ENCODE results near the gene SOBP.

GRCh38 chr6:107601406-107601805, 111.5 kb downstream of the SOBP start:
- TF ChIP-seq CTCF (IDR thresholded peaks at IDR 0.05; ENCODE audit: extremely low read depth in 1 of 2, insufficient read depth in 1 of 2, low read depth in 1 of 2, low read length in 2 of 2) (no peak), POLR2A (IDR thresholded peaks at IDR 0.05; ENCODE audit: low read depth, low read length) (no peak), FOS (IDR thresholded peaks at IDR 0.05; ENCODE audit: borderline replicate concordance, insufficient read depth, low read length) (no peak), POLR2AphosphoS5 (IDR thresholded peaks at IDR 0.05; ENCODE audit: insufficient read depth, low read depth, low read length) (no peak), MYC (IDR thresholded peaks at IDR 0.05; ENCODE audit: low read depth, low read length) (no peak), MAX (IDR thresholded peaks at IDR 0.05; ENCODE audit: insufficient read depth, insufficient read length) (no peak), EZH2 (IDR thresholded peaks at IDR 0.05; ENCODE audit: borderline replicate concordance, low read depth, low read length, severe bottlenecking) (no peak), JUN (IDR thresholded peaks at IDR 0.05; ENCODE audit: borderline replicate concordance, insufficient read depth, insufficient read length, low read depth) (no peak)
